GM19452 (cell line): Measurements from ENCODE around the gene PHGDH.
"Not testable (repeated sequence)": the region's sequence is repeated elsewhere in the genome, so short reads cannot be mapped to it uniquely, and the experiment has no call there.

ENCODE experiments used
- ATAC-seq: cut with Tn5 transposase; IDR thresholded peaks from one replicate; pipeline ENCODE4 v1.9.1; 2021; ENCODE audit not compliant: unreplicated experiment

PHGDH gene

DNA sequence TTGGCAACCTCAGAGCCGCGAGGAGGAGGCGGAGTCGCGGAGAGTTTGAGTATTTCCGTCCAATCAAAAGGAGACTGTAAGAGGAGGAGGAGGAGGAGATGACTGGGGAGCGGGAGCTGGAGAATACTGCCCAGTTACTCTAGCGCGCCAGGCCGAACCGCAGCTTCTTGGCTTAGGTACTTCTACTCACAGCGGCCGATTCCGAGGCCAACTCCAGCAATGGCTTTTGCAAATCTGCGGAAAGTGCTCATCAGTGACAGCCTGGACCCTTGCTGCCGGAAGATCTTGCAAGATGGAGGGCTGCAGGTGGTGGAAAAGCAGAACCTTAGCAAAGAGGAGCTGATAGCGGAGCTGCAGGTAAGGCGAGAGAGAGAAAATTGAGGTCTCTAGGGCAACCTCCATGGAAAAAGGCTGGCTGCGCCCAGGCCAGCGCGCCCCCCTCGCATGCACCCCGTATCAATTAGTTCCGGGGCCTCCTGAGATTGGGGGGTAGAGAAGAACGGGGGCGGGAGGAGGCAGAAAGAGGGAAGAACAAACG, at the start of gene PHGDH:
PHGDH (plus strand) TSS at position 131 of the 538 bp plus-strand sequence; CDS start at position 220, 89 bp downstream.
- ATAC-seq: peak; percentile 71

DNA sequence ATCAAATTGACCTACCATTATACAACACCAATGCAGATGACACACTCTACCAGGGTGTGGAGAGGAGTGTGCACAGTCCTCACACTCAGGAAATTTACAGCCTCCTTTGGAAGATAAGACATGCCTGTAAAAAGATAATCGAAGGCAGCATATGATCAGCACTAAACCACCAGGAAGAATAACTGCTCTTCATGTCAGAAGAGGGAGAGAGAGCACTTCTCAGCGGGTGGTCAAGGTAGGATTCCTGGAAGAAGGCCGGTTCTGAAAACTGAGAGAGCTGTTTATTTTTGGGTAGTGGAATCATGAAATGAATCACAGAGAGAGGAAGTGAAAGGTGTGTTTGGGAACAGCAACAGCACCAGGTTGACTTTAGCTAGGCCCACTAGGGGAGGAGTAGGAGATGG, 49.7 kb upstream of the PHGDH start:
- ATAC-seq: peak; percentile 70

DNA sequence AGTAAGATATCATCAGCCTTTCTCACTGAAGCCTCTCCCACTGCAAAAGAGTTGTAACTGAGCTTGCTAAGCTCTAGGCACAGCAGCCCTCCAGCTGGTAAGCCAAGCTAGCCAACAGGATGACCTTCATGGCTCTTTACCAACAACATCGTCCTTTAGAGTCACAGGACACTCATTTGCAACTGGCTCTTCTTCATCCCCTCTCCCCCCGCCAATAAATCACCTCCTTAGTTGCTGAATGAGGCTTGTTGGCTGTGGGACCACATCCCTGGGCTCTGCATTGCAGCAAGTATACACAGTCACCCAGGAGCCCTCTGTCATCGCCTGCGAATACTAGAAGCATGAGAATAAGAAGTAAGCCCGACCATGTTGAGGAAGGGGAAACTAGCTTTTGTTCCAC, 47.7 kb upstream of the PHGDH start:
- ATAC-seq: no peak

DNA sequence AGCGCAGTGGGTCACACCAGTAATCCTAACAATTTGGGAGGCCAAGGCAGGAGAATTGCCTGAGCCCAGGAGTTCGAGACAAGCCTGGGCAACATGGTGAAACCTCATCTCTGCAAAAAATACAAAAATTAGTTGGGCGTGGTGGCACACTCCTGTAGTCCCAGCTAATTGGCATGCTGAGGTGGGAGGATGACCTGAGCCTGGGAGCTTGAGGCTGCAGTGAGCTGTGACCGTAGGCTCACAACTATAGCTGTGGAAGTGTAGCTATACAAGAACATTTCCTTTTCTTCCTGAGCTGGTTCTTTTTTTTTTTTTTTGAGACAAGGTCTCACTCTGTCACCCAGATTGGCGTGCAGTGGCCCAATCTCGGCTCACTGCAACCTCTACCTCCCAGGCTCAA, 44.6 kb upstream of the PHGDH start:
- no peak for ATAC-seq

DNA sequence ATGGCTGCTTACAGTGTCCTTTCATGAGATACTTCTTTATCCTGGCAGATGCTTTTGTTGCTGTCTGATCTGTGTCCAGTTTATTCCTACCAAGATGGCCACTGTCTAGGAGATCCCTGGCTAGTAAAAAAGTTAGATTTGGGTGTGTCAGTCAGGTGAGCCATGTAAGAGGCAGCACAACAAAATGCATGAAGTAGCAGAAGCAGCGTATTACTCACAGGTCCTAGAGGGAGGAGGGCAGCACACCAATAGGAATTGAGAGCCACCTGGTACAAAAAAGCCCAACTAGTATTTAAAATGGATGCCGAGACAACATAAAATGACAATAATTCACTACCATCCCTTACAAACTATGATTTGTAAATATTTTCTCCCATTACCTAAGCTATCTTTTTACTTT, 40.8 kb upstream of the PHGDH start:
- ATAC-seq: no peak

DNA sequence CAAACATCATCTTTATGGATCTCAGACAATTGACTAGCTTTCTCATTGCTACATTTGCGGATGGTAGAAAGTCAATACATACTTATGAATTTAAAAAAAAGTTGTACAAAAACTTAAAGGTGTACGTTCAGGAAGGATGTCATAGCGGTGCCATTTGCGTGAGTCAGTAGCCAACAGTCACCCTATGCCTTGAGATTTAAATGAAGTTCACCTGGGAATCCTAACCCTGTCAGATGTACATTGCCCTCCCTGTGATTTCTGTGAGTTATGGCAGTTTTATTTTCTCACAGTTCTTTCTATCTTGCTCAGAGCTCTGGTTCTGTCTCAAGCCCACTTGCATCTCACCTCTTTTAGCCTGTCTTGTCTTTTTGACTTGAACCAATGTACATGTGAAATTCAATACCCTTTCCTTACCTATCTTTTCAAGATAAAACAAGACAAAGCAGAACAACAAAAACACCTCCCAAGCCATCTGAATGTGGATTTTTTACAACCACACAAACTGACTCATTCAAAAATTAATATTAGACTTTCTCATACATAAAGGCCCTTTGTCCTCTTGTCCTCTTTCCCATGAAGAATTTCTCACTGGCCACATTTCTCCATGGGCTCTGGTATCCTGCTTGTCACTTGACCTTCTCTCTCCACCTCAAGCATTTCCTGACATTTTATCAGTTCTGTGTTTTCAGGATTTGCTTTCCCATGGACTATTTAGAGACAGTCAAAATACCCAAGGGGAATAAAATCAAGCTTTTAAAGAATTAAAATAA, 38.4 kb upstream of the PHGDH start:
- ATAC-seq: no peak

DNA sequence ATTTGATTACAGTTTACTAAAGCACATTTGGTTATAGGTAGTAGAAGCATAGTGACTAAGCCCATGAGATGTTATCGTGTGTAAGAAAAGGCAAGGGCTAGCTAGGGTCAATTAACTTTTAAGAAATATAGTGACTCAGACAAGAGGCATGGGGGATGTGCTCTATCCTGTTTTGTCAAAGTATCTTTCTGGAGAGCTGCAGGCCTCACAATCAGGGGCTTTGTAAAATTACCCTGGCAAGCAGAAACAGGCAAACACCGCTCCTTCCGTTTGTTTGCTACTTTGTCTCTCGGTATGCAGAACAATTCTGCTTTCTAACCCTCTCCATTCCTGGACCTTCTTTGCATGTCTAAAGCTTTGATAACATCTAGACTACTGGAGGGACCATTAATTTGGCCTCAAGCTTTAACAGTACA, 37.6 kb upstream of the PHGDH start:
- no peak for ATAC-seq

DNA sequence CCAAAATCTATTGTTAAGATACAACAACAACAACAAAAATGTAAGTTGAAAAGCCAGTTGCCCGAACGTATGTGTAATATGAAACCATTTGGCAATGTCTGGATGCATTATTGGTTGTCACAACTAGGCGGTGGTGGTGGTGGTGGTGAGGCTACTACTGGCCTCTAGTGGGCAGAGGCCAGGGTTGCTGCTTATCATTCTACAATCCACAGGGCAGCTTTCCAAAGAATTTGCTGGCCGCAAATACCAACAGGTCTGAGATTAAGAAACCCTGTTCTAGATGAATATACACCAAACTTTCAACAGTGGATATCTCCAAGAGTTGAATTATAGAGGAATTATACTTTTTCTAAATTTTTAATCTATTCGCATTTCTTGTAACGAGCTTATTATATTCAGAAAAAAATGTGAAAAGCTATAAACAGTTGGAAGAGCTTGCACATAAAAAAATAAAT, 36.9 kb upstream of the PHGDH start:
- no peak for ATAC-seq

DNA sequence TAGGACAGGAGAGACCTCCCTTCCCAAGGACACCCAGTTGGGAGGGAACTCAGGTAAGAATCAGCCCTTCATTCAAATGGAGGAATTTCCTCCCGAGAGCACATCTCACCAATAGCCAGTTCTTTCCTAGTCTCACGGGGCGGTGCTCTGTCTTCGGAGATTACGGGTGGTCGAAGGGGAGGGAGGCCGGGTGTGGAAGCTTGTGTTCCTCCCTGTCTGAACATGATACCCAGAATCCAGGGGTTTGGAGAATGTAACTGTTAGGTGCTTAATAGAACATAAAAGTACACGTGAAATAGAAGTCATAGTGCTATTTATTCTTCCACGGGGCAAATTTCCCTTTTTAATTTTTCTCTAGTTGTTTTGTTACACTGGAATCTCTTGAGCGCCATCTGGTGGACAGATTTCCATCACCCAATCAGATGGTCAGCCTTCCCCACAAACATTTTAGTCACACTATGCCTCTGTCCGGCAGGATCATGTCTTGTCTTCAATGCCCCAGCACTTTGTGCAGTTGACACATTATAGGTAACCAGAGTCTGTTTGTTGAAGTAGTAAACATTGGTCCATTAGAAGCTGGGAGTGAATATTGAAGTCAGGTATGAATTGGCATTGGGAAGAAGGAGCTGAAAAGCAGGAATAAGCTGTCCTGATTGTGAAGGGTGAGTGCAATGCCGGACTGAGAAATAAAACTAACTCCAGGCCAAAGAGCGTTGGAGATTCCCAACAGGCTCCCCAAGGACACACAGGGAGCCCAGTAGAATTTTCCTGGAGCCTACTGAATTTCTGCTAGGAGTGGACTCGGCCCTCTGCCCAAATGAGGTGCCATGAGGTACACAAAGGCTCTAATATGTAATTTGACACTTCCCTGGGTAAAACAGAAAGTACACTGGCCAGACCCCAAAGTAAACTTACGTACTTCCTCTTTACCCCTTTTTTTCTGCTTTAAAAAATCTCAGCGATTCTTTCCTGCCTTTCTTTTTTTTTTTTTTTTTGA, 36.1 kb upstream of the PHGDH start:
- ATAC-seq: peak; percentile 61

DNA sequence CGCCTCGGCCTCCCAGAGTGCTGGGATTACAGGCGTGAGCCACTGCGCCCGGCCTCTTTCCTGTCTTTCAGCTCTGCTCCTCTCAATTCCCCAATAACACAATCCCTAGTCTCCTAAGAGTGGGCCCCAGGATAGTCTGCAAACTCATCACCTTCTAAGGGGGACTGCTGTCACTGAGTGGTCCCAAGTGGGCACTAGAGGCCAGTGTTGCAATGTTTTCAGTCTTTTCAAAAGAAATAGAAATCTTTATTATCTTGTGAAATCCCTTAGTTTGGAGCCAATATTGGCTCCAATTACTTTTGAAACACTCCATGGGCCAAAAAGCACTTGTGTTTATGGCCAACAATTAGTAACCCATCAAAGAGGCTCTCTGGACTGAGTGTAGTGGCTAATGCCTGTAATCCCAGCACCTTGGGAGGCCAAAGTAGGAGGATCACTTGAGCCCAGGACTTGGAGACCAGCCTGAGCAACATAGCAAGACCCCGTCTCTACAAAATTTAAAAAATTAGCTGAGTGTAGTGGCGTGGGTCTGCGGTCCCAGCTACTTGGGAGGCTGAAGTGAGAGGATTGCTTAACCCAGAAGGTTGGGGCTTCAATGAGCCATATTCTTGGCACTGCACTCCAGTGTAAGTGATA, 35.0 kb upstream of the PHGDH start:
- no peak for ATAC-seq

DNA sequence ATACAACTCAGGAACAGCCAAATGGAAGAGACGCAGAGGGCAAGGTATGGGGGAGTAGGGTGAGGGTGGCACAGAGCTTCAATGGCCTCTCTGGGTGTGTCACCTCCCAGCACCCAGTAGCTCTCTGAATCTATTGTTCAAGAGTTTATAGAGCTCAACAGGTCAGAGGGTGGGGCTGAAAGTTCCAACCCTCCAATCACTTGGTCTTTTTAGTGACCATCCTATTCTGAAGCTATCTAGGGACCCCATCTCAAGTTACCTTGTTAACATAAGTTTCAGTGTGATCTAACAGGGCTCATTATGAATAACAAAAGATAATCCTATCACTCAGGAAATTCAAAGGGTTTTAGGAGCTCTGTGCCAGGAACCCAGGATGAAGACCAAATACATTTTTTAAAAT, 32.5 kb upstream of the PHGDH start:
- no peak for ATAC-seq

DNA sequence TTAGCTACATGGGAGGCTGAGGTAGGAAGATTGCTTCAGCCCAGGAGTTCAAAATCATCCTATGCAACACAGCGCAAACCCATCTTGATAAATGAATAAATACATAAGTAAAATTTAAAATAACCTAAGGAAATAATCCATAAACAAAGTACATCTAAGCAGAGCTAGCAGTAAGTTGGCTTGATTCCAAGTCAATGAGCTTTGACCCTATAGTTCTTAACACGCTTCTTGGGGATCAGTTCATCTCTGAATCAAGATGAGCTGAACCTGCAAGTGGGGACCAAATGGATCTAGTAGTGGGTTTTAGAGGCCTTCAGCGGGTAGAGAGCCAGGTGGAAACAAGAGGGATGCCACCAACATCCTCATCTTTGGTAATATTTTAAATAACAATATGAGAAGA, 31.5 kb upstream of the PHGDH start:
- no peak for ATAC-seq

DNA sequence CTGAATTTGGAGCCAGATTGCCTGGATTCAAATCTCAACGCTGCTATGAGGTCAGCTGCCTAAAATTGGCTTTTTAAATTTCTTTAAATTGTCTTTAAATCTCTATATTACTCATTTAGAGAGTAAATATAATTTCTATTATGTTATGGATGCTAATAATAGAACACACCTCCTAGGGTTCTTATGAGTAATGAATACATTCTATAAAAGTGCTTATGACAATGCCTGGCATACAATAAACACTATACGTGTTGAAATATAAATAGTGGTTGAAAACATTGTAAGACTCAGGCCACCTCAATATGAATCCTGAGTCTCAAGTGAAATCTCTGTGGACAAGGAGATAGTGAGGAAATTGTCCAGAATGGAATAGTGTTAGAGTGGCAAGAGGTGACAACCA, 31.0 kb upstream of the PHGDH start:
- no peak for ATAC-seq

DNA sequence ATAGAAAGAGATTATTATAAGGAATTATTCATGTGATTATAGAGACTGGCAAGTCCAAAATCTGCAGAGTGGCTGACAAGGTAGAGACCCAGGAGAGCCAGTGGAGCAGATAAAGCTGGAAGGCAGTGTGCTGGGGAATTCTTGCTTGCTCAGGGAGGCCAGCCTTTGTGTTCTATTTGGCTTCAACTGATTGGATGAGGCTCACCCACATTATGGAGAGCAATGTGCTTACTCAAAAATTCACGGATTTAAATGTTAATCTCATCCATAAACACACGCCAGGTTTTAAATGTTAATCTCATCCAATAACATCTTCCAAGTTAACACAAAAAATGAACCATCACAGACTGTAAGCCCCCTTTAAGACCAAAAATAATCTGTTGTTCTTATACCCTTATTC, 30.2 kb upstream of the PHGDH start:
- no peak for ATAC-seq

DNA sequence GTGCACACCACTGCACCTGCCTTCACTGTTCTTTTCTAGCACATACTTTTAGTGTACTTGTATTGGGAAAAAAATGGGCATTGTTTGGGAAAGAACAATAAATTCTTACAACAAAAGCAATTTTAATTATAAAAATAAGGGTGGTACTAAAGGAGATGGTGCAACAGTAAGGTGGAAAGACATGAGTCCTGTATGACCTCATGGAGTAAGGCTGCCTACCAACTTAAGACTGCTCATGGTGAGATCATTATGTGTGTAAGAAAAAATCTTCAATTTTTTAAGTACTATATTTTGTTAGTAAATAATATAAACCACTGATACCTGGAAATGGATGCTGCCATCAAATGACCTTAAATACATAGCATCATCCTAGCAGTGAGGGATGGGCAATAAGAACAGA, 29.6 kb upstream of the PHGDH start:
- ATAC-seq: no peak

DNA sequence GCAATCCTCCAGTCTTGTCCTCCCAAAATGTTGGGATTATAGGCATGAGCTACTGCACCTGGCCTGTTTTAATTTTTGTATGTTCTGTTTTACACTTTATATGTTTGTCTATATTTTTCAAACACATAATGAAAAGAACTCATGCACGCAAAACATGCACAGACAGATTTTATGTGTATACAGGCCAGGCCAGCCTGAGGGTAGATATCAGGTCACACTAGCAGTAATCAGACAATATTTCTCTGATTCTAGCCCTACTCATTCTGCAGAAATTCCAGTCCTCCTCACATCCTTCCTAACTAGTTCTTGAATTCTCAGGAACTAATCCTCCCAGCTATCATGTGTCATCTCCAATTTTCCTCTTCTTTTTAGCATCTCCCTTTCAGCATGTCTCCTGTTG, 27.8 kb upstream of the PHGDH start:
- ATAC-seq: no peak

DNA sequence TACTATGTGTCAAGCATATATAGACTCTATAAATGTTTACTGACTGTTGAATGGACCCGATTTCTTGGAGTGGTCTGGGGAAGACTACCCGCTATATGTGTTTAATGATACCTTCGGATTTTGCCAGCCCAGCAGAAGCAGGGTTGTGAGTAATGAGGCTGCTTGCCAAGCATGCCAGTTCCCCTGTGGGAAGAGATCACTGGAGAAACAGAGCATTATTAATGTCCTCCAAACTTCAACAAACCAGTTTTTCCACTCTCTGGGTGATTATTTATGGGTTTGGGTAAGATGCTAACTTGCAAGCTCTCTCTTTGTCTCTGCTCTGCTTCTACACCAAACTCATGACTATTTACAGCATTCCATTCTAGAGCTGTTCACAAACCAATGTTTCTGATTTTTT, 25.1 kb upstream of the PHGDH start:
- ATAC-seq: no peak

DNA sequence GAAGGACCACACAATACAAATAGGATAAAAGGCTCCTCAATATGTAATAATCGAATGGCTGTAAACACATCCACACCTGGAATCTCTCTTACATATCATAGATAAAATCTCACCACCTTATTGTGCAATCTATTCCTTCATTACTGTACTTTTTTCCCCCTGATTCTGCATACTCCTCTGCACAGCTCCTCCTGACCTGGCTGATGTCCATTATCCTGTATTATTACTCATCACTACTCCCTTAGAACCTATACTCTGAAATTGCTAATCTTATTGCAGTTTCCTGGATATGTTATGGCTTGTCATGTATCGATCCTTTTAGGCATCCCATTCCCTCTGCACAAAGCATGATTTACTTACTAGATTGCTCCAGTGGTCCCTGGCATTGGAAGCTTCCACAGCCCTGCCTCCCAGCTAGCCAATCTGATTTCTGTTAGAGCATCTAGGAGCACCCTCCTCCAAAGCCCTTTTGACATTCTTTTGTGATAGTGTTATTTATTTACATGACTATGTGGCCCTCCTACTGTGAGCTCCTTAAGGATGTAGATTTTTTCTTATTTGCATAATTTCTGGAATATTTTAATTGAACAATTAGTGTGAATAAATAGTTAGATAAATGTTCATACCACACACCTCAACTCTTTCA, 24.2 kb upstream of the PHGDH start:
- ATAC-seq: no peak

DNA sequence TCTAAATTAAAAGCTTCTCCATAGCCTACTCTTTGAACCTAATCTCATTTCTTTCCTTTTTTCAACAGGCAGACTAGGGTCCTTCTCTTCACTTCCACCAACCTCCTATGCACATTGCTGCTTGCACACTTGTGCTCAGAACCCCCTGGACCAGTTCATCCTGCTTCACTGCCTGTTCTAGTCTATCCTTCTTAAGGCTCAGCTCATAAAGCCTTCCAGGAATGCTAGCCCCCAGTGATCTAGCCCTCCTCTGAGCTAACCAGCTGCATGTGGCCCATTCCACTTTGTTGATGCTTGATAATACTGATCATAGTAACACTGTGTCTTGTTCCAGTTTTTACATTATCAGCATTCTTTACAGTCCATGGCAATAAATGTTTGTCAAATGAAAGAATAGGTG, 22.9 kb upstream of the PHGDH start:
- ATAC-seq: no peak

DNA sequence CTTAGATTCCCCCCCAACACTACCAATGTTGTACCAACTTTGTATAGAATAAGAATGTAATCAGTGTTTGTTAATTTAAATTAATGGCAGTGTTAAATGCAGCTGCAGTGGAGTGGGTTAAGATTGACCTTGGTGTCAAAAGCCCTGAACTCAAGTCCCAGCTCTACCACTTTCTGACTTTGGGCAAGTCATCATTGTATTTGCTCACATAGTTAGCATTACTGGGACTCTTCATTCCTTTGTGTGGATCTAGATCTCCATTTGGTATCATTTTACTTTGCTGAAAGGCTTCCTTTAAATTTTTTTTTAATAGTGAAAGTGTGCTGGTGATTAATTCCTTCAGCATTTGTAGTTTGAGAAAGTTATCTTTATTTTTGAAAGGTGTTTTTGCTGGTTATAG, 22.2 kb upstream of the PHGDH start:
- no peak for ATAC-seq

DNA sequence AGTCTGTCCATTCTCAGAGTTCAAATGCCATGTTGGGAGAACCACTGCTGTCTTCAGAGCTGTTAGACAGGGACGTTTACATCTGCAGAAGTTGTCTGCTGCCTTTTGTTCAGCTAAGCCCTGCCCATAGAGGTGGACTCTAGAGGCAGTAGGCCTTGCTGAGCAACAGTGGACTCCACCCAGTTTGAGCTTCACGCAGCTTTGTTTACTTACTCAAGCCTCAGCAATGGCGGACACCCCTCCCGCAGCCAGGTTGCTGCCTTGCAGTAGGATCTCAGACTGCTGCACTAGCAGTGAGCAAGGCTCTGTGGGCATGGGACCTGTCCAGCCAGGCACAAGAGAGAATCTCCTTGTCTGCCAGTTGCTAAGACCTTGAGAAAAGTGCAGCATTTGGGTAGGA, 14.9 kb upstream of the PHGDH start:
- not testable (repeated sequence) for ATAC-seq
